Lower leg skin (tissue), 4 donors: ENCODE measurements around the gene TMC5. TPM values are rescaled to one million over a fixed set of nuclear protein-coding genes. Genes with fewer than 3 reads are reported as not detected.

ENCODE experiments used
- DNase-seq, 2 donors: peaks; one replicate each; pipeline ENCODE4 v3.0.0-alpha.2; 2019; ENCODE audit warnings: low spot score in 2 of 2
- H3K4me3 ChIP-seq: fragments of 200-600 bp; sonication (generic); 2 replicates; pipeline ENCODE4 v1.5.1; 2017; ENCODE audit warnings: mild to moderate bottlenecking, low read depth; ENCODE audit not compliant: poor library complexity, severe bottlenecking
- CTCF ChIP-seq, 3 donors: fragments of 450-650 bp; IDR thresholded peaks; one replicate each; pipeline ENCODE4 v1.5.1; 2016; ENCODE audit warnings: antibody characterized with exemption in 3 of 3, mild to moderate bottlenecking in 3 of 3, moderate library complexity in 2 of 3
- POLR2A ChIP-seq, 2 donors: fragments of 450-650 bp; IDR thresholded peaks; one replicate each; pipeline ENCODE4 v1.6.1; 2016 to 2017; ENCODE audit warnings: antibody characterized with exemption in 2 of 2, mild to moderate bottlenecking in 1 of 2, moderate library complexity in 1 of 2
- WGBS, 2 donors: methylation state at CpG; one replicate each; pipeline ENCODE4 v1.1.5; 2018; 5-methylcytosine and 5-hydroxymethylcytosine counted together
- intact Hi-C: fragments of 100-400 bp; cut with DNase I; formaldehyde crosslinking; loops from one replicate; pipeline ENCODE4 v1.15.0; 2023; ENCODE audit warnings: low total_unique reads
- total RNA-seq, 4 donors: library from RNA; depleted of rRNA; stranded (reverse); fragments of >200 nt; gene quantifications; one replicate each; pipeline ENCODE4 v1.1.0, GENCODE V29; 2016

Gene TMC5
- total RNA-seq, 4 donors from 2014 or later = 0.80 to 1.8 (median 1.2) TPM

DNA sequence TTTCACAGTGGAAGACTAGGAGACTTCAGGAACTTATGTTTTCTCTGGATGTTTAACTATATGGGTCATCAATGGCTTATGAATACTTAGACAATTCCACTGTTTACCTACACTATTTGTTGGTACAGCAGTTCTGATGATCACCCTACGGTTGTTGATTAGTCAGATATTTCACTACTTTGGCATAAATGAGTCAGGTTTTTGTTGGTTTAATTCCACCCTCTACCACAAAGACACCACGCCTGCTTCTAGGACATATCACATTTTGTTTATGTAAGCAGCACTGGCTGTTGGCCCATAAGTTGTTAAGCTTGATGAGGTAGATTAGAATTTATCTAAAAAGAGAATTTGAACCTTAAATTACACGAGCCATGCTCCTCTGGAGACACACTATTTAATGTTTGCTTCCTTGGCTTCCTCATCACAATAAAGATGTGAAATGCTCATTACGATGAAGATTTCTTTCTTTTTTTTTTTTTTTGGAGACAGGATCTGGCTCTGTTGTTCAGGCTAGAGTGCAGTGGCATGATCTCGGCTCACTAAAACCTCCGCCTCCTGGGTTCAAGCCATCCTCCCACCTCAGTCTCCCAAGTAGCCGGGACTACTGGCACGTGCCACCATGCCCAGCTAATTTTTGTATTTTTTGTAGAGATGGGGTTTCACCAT lies 99.9 kb downstream of the TMC5 start:
- TF ChIP-seq CTCF (IDR thresholded peaks at IDR 0.05) = no peak
- no peak for TF ChIP-seq POLR2A (IDR thresholded peaks at IDR 0.05)
- 62 to 75% methylated on average over 8 of the region's 8 CpGs for WGBS, 2 donors
- intact Hi-C loops = no loop called here
- no peak for DNase-seq
- no peak overlapping the region for H3K4me3 ChIP-seq

GRCh38 chr16:19518388-19518787 lies 100.7 kb downstream of the TMC5 start:
- TF ChIP-seq CTCF (IDR thresholded peaks at IDR 0.05) (no peak), POLR2A (IDR thresholded peaks at IDR 0.05) (no peak)
- no peak for DNase-seq
- no peak overlapping the region for H3K4me3 ChIP-seq
- intact Hi-C loops = no loop called here
- 60 to 62% methylated on average over 2 of the region's 2 CpGs for WGBS, 2 donors

GRCh38 chr16:19520861-19521331 lies 103.2 kb downstream of the TMC5 start:
- no peak for DNase-seq
- intact Hi-C loops = no loop called here
- no peak for TF ChIP-seq POLR2A (IDR thresholded peaks at IDR 0.05)
- no peak for TF ChIP-seq CTCF (IDR thresholded peaks at IDR 0.05)
- H3K4me3 ChIP-seq = peak overlapping the region; percentile 67
- 7 to 8% methylated on average over 8 of the region's 8 CpGs for WGBS, 2 donors

- peak; percentile 94 to 99 for DNase-seq
- peak within 1 kb of the TSS; percentile 67 for H3K4me3 ChIP-seq
- WGBS, 2 donors = 0% methylated on average over 60 to 61 of the region's 62 CpGs
- TF ChIP-seq POLR2A (IDR thresholded peaks at IDR 0.05) (peak in 1 of 2 donors; percentile 34), CTCF (IDR thresholded peaks at IDR 0.05) (no peak)
- intact Hi-C loops = no loop called here
These were observed 104.1 kb downstream of the TMC5 start, which contains the start of gene GDE1 for GRCh38 chr16:19521471-19522396. Gene GDE1 (minus strand): TSS chr16:19522098. CDS start chr16:19521964, 134 bp downstream.

DNA sequence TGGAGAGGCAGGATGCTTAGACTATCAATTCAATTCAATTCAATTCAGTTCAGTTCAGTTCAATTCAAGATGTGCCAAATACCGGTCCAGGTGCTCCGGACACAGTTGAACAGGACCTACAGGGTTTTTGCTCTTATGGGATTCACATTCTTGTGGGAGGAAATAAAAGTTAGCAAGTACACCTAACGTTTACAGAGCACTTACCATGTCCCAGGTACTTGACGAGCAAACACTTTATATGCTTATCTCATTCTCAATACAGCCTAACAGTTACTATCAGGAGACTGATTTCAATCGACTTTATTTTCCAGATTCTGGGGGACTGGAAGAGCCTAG lies 104.7 kb downstream of the TMC5 start:
- no peak for DNase-seq
- TF ChIP-seq CTCF (IDR thresholded peaks at IDR 0.05) = no peak
- H3K4me3 ChIP-seq = no peak overlapping the region
- intact Hi-C loops = no loop called here
- 25 to 38% methylated on average over 5 of the region's 5 CpGs for WGBS, 2 donors
